Activated CD8-positive, alpha-beta T cell treated with anti-CD3 and anti-CD28 coated beads for 36 hours (primary cell): ENCODE measurements around the gene ERC2. TPM values are rescaled to one million over a fixed set of nuclear protein-coding genes. Genes with fewer than 3 reads are reported as not detected.

Experiments used
- ATAC-seq: fragments of 200-7000 bp; cut with Tn5 transposase; one replicate; pipeline ENCODE4 v1.10.0; 2021; ENCODE audit warnings: mild to moderate bottlenecking, moderate library complexity
- CTCF ChIA-PET: fragments of 350-600 bp; sonication (Branson Sonifier 250); formaldehyde crosslinking; loops from one replicate; lab custom pipeline; 2021; ENCODE audit warnings: antibody characterized with exemption; lab: Charles Lee
- POLR2A ChIA-PET: fragments of 350-600 bp; sonication (Branson Sonifier 250); formaldehyde crosslinking; loops from one replicate; lab custom pipeline; 2021; ENCODE audit warnings: antibody characterized with exemption; lab: Charles Lee
- DNase-seq: peaks from one replicate; pipeline ENCODE4 v3.0.0-alpha.2; 2020
- H3K27ac Mint-ChIP-seq: one replicate; pipeline ENCODE4 v1.8.0; 2021; ENCODE audit warnings: mild to moderate bottlenecking, mixed read lengths
- H3K27me3 Mint-ChIP-seq: one replicate; pipeline ENCODE4 v1.8.0; 2021; ENCODE audit warnings: mixed read lengths
- H3K36me3 Mint-ChIP-seq: one replicate; pipeline ENCODE4 v1.8.0; 2021; ENCODE audit warnings: low read depth, mixed read lengths
- H3K4me1 Mint-ChIP-seq: one replicate; pipeline ENCODE4 v1.8.0; 2021; ENCODE audit warnings: low read depth, mixed read lengths
- H3K4me3 Mint-ChIP-seq: one replicate; pipeline ENCODE4 v1.8.0; 2021; ENCODE audit warnings: mild to moderate bottlenecking, moderate library complexity, mixed read lengths
- H3K9me3 Mint-ChIP-seq: one replicate; pipeline ENCODE4 v1.8.0; 2021; ENCODE audit warnings: mixed read lengths
- CTCF ChIP-seq: fragments of 200-600 bp; IDR thresholded peaks from one replicate; pipeline ENCODE4 v1.8.0; 2022; ENCODE audit warnings: antibody characterized with exemption, mild to moderate bottlenecking
- intact Hi-C: fragments of 100-400 bp; cut with micrococcal nuclease; formaldehyde crosslinking; loops from one replicate; pipeline ENCODE4 v1.10.0; 2022
- total RNA-seq, 2 experiments: library from RNA; stranded (reverse); gene quantifications; one replicate each; pipeline ENCODE4 v1.2.3, GENCODE V29; 2021

The ERC2 gene
- total RNA-seq, 2 experiments from 2014 or later, result 0.18 to 0.52 TPM

GRCh38 chr3:55963601-55964000 lies 504.7 kb downstream of the ERC2 start:
- H3K36me3 Mint-ChIP-seq, result no peaks in the 10 kb centered on the region
- peaks cover 4% of the 10 kb centered on the region for H3K4me1 Mint-ChIP-seq
- ChIA-PET POLR2A (no interaction called here), CTCF (interaction anchor here (0.6 kb wide), 1 partner anchor 385 kb away, joined by 3 read pairs; no protein-coding TSS in a partner anchor)
- intact Hi-C loops, result no loop called here
- no peaks in the 10 kb centered on the region for H3K9me3 Mint-ChIP-seq
- H3K4me3 Mint-ChIP-seq, result no peak overlapping the region
- no peaks in the 10 kb centered on the region for H3K27me3 Mint-ChIP-seq
- DNase-seq, result no peak
- H3K27ac Mint-ChIP-seq, result no peak overlapping the region
- no peak for TF ChIP-seq CTCF
- ATAC-seq, result no peak

GRCh38 chr3:55959471-55960080 lies 508.7 kb downstream of the ERC2 start:
- POLR2A ChIA-PET, result no interaction called here
- Mint-ChIP-seq H3K4me1 (no peaks in the 10 kb centered on the region), H3K27me3 (no peaks in the 10 kb centered on the region), H3K9me3 (no peaks in the 10 kb centered on the region), H3K4me3 (no peak overlapping the region), H3K27ac (no peak overlapping the region), H3K36me3 (no peaks in the 10 kb centered on the region)
- no peak for TF ChIP-seq CTCF
- CTCF ChIA-PET, result no interaction called here
- no peak for ATAC-seq
- no peak for DNase-seq
- intact Hi-C loops, result no loop called here

GRCh38 chr3:55958605-55959004 lies 509.7 kb downstream of the ERC2 start:
- intact Hi-C loops, result no loop called here
- ChIA-PET CTCF (no interaction called here), POLR2A (no interaction called here)
- Mint-ChIP-seq H3K4me1 (no peaks in the 10 kb centered on the region), H3K36me3 (no peaks in the 10 kb centered on the region), H3K4me3 (no peak overlapping the region), H3K27me3 (no peaks in the 10 kb centered on the region), H3K9me3 (no peaks in the 10 kb centered on the region), H3K27ac (no peak overlapping the region)
- no peak for TF ChIP-seq CTCF
- ATAC-seq (no peak), DNase-seq (no peak)

- DNase-seq (no peak), ATAC-seq (no peak)
- intact Hi-C loops, result no loop called here
- no peak for TF ChIP-seq CTCF
- Mint-ChIP-seq H3K27me3 (no peaks in the 10 kb centered on the region), H3K36me3 (no peaks in the 10 kb centered on the region), H3K4me3 (no peak overlapping the region), H3K27ac (no peak overlapping the region), H3K9me3 (no peaks in the 10 kb centered on the region), H3K4me1 (no peaks in the 10 kb centered on the region)
- ChIA-PET POLR2A (no interaction called here), CTCF (interaction anchor here (0.6 to 1.0 kb wide), 2 partner anchors 30 to 319 kb away, joined by 3 to 5 read pairs; no protein-coding TSS in a partner anchor)
Measured at GRCh38 chr3:55955891-55956477, 512.3 kb downstream of the ERC2 start.

GRCh38 chr3:55951388-55951787 lies 516.9 kb downstream of the ERC2 start:
- no peaks in the 10 kb centered on the region for H3K9me3 Mint-ChIP-seq
- ATAC-seq, result no peak
- POLR2A ChIA-PET, result no interaction called here

More at GRCh38 chr3:55951388-55951787, 516.9 kb downstream of the ERC2 start:
- Mint-ChIP-seq H3K4me1 (no peaks in the 10 kb centered on the region), H3K27ac (no peak overlapping the region), H3K27me3 (no peaks in the 10 kb centered on the region), H3K36me3 (no peaks in the 10 kb centered on the region), H3K4me3 (no peak overlapping the region)
- intact Hi-C loops, result no loop called here
- TF ChIP-seq CTCF, result no peak
- CTCF ChIA-PET, result no interaction called here
- DNase-seq, result no peak
